SK-N-SH treated with all-trans-retinoic acid at 6 μM for 48 hours (cell line): ENCODE results near the gene STOM.

Source experiments
- ATAC-seq: fragments of 200-7000 bp; cut with Tn5 transposase; 3 replicates; pipeline ENCODE4 v1.9.1; 2020; ENCODE audit warnings: mild to moderate bottlenecking, moderate library complexity
- CREB5 ChIP-seq: fragments of 250-450 bp; sonication (Bioruptor Pico); IDR thresholded peaks from 2 replicates; pipeline ENCODE4 v1.5.1; 2020; ENCODE audit warnings: low read depth, mild to moderate bottlenecking, moderate library complexity
- CSDC2 ChIP-seq: fragments of 250-450 bp; sonication (Bioruptor Pico); IDR thresholded peaks from 2 replicates; pipeline ENCODE4 v1.5.0; 2020; ENCODE audit warnings: mild to moderate bottlenecking, moderate library complexity
- CSRNP3 ChIP-seq: fragments of 250-450 bp; sonication (Bioruptor Pico); IDR thresholded peaks from 2 replicates; pipeline ENCODE4 v1.5.1; 2021; ENCODE audit warnings: mild to moderate bottlenecking, moderate library complexity
- ESRRG ChIP-seq: fragments of 250-450 bp; sonication (Bioruptor Pico); IDR thresholded peaks from 2 replicates; pipeline ENCODE4 v1.6.1; 2021; ENCODE audit warnings: mild to moderate bottlenecking
- GLIS3 ChIP-seq: fragments of 250-450 bp; sonication (Bioruptor Pico); IDR thresholded peaks from 2 replicates; pipeline ENCODE4 v1.5.0; 2020; ENCODE audit warnings: mild to moderate bottlenecking, moderate library complexity
- ISL1 ChIP-seq: fragments of 250-450 bp; sonication (Bioruptor Pico); IDR thresholded peaks from 2 replicates; pipeline ENCODE4 v2.1.2; 2022; ENCODE audit warnings: mild to moderate bottlenecking, moderate library complexity
- OSR1 ChIP-seq: fragments of 250-450 bp; sonication (Bioruptor Pico); IDR thresholded peaks from 2 replicates; pipeline ENCODE4 v1.8.0; 2022; ENCODE audit warnings: moderate library complexity, mild to moderate bottlenecking, inconsistent platforms
- PATZ1 ChIP-seq: fragments of 250-450 bp; sonication (Bioruptor Pico); IDR thresholded peaks from 2 replicates; pipeline ENCODE4 v1.8.0; 2020; ENCODE audit warnings: mild to moderate bottlenecking, moderate library complexity, borderline replicate concordance
- POU6F1 ChIP-seq: fragments of 250-450 bp; sonication (Bioruptor Pico); IDR thresholded peaks from 2 replicates; pipeline ENCODE4 v1.8.0; 2021; ENCODE audit warnings: low read depth, mild to moderate bottlenecking, moderate library complexity, borderline replicate concordance
- SNAI2 ChIP-seq: fragments of 250-450 bp; sonication (Bioruptor Pico); IDR thresholded peaks from 2 replicates; pipeline ENCODE4 v1.5.0; 2020; ENCODE audit warnings: mild to moderate bottlenecking, moderate library complexity
- TCF4 ChIP-seq: fragments of 250-450 bp; sonication (Bioruptor Pico); IDR thresholded peaks from 2 replicates; pipeline ENCODE4 v1.8.0; 2021; ENCODE audit warnings: mild to moderate bottlenecking, moderate library complexity, borderline replicate concordance
- TOX ChIP-seq: fragments of 250-450 bp; sonication (Bioruptor Pico); IDR thresholded peaks from 2 replicates; pipeline ENCODE4 v1.8.0; 2021; ENCODE audit warnings: mild to moderate bottlenecking, moderate library complexity, borderline replicate concordance
- TSHZ2 ChIP-seq: fragments of 250-450 bp; sonication (Bioruptor Pico); IDR thresholded peaks from 2 replicates; pipeline ENCODE4 v1.5.0; 2020; ENCODE audit warnings: mild to moderate bottlenecking, moderate library complexity
- ZC3H10 ChIP-seq: fragments of 250-450 bp; sonication (Bioruptor Pico); IDR thresholded peaks from 2 replicates; pipeline ENCODE4 v1.5.1; 2021; ENCODE audit warnings: mild to moderate bottlenecking, moderate library complexity
- ZFP30 ChIP-seq: fragments of 450-650 bp; formaldehyde crosslinking; IDR thresholded peaks from 2 replicates; pipeline ENCODE4 v1.5.0; 2022; ENCODE audit warnings: mild to moderate bottlenecking, moderate library complexity
- ZNF70 ChIP-seq: fragments of 450-650 bp; formaldehyde crosslinking; IDR thresholded peaks from 2 replicates; pipeline ENCODE4 v1.5.0; 2020; ENCODE audit warnings: mild to moderate bottlenecking, moderate library complexity
- ZNF8 ChIP-seq: fragments of 450-650 bp; formaldehyde crosslinking; IDR thresholded peaks from 2 replicates; pipeline ENCODE4 v1.5.0; 2020; ENCODE audit warnings: mild to moderate bottlenecking, moderate library complexity

STOM gene

GRCh38 chr9:121323449-121324151 lies 46.5 kb downstream of the STOM start (continued):
- TF ChIP-seq CSRNP3 (CRISPR knock-in tag), result no peak

DNA sequence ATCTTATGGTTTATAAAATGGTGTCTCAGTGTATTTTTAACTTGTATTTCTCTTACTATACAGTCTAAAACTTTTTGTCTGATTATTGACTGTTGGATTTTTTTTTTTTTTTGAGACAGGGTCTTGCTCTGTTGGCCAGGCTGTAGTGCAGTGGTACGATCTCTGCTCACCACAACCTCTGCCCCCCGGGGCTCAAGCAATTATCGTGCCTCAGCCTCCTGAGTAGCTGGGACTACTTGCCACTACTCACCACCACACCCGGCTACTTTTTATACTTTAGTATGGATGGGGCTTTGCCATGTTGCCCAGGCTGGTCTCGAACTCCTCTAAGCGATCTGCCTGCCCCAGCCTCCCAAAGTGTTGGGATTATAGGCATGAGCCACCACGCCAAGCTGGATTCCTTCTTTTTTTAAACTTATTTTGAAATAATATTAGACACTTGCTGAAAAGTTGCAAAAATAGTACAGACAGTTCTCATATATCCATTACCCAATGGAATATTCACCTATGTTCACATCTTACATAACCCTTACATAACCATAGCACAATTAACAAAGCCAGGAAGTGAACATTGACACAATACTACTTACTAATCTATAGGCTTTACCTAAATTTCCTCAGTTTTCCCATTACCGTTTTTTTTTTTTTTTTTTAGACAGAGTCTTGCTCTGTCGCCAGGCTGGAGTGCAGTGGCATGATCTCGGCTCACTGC lies 47.2 kb downstream of the STOM start:
- TF ChIP-seq GLIS3 (CRISPR knock-in tag), result no peak
- TF ChIP-seq ESRRG, result no peak
- no peak for TF ChIP-seq TOX
- no peak for TF ChIP-seq ISL1 (CRISPR knock-in tag)
- no peak for TF ChIP-seq TSHZ2
- TF ChIP-seq ZC3H10, result no peak
- no peak for TF ChIP-seq ZFP30 (CRISPR knock-in tag)
- TF ChIP-seq TCF4 (CRISPR knock-in tag), result no peak
- TF ChIP-seq CSDC2, result no peak
- TF ChIP-seq SNAI2 (CRISPR knock-in tag), result no peak
- ATAC-seq, result no peak

DNA sequence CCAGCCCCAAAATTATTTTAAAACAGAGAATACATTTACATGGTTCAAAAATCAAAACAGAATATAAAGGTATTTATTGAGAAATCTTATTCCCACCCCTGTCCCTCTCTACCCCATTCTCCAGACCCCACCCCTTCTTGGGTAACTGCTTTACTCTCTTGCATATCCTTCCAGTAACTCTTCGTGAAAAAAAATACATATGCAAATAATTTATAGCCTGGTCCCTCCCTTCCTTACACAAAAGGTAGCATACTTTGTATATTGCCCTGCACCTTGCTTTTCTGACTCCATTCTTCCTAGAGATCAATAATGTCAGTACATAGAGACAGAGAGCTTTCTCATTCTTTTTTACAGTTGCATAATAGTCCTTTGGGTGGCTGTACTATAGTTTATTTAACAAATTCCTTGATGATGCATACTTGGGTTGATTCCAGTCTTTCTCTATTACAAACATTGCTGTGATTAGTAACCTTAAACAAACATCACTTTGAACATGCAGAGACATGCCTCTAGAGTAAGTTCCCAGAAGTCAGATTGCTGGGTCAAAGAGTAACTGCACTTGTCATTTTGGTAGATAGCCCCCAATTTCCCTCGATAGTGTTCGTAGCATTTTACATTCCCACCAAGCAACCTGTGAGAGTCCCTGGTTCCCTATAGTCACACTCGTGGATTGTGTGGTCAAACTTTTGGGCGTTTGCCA lies 47.9 kb downstream of the STOM start:
- ATAC-seq, result peak; percentile 26; the same call in 1 of the 3 replicates

GRCh38 chr9:121321016-121321503 lies 49.0 kb downstream of the STOM start:
- no peak for ATAC-seq
- TF ChIP-seq TSHZ2, result no peak
- no peak for TF ChIP-seq POU6F1 (CRISPR knock-in tag)
- TF ChIP-seq PATZ1 (CRISPR knock-in tag), result no peak
- no peak for TF ChIP-seq ZFP30 (CRISPR knock-in tag)
- TF ChIP-seq ZNF8 (CRISPR knock-in tag), result no peak
- TF ChIP-seq TCF4 (CRISPR knock-in tag), result no peak
- no peak for TF ChIP-seq ISL1 (CRISPR knock-in tag)
- no peak for TF ChIP-seq CSDC2
- no peak for TF ChIP-seq ZNF70 (CRISPR knock-in tag)
- no peak for TF ChIP-seq CREB5

More for the DNA sequence above, 47.9 kb downstream of the STOM start:
- TF ChIP-seq ISL1 (CRISPR knock-in tag), result peak; percentile 34
- no peak for TF ChIP-seq TOX
- no peak for TF ChIP-seq OSR1 (CRISPR knock-in tag)
- TF ChIP-seq SNAI2 (CRISPR knock-in tag), result no peak
- no peak for TF ChIP-seq CREB5
